PC-3 (cell line): Measurements from ENCODE around the gene TM4SF18.

Experiments
- EZH2 ChIP-seq: fragments of 300-600 bp; sonication (generic); IDR thresholded peaks from one replicate; pipeline ENCODE4 v1.6.1; 2017; ENCODE audit warnings: antibody characterized with exemption, mild to moderate bottlenecking, low read length; ENCODE audit not compliant: unreplicated experiment
- EZH2phosphoT487 ChIP-seq: fragments of 300-600 bp; sonication (generic); IDR thresholded peaks from 2 replicates; pipeline ENCODE4 v1.6.1; 2018; ENCODE audit warnings: mild to moderate bottlenecking, antibody characterized with exemption, low read length, borderline replicate concordance
- TF ChIP-seq, protein P1 (sequence below): fragments of 300-600 bp; sonication (generic); conservative IDR thresholded peaks from 2 replicates; pipeline ENCODE4 v1.5.1; 2017; ENCODE audit warnings: antibody characterized with exemption, low read depth, mild to moderate bottlenecking, low read length

DNA sequence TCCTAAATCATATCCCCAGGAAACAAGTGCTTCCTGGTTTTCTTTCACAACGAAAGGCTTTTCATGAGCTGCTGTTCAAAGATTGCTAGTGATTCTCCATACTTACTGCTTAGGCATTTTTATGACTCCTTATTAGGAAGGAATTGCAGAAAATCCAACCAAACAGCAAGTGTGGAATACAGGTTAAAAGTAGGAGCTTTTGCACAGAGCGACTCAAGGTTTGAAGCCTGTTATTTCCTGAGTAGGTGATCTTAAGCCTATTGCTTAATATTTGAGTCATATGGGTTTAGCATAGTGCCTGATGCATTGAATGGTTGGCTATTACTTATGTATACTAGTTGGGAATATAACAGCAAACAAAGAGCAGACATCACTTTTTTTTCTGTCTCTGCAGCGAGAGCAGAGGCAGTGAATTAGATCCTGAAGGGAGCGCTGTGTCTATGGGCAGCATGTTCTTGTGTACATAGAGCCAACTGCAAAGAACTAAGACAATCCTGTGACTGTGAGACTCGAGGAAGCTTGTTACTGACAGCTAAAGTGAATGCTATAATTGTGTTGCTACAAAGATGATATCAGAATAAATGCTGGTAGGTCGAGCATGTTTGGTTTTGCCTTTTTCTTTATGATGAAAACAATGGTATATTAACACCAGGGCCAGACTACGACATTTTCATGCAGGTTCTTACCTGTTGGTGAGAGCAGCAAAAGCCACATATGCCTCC is 37.7 kb upstream of the TM4SF18 start:
- TF ChIP-seq, protein P1, sequence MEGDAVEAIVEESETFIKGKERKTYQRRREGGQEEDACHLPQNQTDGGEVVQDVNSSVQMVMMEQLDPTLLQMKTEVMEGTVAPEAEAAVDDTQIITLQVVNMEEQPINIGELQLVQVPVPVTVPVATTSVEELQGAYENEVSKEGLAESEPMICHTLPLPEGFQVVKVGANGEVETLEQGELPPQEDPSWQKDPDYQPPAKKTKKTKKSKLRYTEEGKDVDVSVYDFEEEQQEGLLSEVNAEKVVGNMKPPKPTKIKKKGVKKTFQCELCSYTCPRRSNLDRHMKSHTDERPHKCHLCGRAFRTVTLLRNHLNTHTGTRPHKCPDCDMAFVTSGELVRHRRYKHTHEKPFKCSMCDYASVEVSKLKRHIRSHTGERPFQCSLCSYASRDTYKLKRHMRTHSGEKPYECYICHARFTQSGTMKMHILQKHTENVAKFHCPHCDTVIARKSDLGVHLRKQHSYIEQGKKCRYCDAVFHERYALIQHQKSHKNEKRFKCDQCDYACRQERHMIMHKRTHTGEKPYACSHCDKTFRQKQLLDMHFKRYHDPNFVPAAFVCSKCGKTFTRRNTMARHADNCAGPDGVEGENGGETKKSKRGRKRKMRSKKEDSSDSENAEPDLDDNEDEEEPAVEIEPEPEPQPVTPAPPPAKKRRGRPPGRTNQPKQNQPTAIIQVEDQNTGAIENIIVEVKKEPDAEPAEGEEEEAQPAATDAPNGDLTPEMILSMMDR: peak; percentile 49
- TF ChIP-seq EZH2 (no peak), EZH2phosphoT487 (no peak)
